NCI-H2081 (cell line): ENCODE measurements around the gene DLGAP4.
"Not testable (repeated sequence)": the region's sequence is repeated elsewhere in the genome, so short reads cannot be mapped to it uniquely, and the experiment has no call there.

Experiments used
- DNase-seq, 2 experiments: peaks; one replicate each; lab custom pipeline; 2025; lab: John Stamatoyannopoulos, UW

The DLGAP4 gene

DNA sequence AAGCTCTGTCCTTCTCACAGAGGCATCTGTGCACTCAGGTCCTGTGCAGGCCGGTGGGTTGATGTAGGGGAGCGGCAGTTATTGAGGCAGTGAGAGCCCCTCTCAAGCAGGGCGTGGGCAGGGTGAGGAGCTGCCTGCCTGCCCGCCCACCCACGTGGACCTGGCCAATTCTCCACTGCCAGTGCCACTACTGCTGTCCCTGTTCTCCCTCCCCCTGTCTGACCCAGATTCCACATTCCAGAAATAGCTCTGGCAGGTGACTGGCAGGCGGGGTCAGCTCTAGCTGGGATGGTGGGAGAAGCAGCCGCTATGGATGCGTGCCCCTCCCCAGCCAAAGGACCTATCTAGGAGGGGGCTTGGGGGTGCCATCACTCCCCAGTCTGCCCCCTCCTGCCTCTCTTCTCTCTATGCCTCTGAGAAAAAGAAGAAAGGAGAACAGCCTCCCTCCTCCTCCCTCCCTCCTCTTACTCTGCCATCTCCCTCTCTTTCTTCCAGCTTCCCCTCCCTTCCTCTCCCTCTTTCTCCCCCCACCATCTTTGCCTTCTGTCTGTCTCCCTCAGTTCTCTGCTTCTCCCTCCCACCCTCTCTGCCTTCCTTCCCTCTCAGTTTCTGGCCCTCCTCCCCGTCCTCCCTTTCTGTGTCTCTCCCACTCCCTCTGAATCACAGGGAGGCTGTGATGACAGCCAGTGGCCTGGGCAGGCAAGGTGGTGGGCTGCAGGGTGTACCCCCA lies 148.7 kb downstream of the DLGAP4 start:
- no peak for DNase-seq

DNA sequence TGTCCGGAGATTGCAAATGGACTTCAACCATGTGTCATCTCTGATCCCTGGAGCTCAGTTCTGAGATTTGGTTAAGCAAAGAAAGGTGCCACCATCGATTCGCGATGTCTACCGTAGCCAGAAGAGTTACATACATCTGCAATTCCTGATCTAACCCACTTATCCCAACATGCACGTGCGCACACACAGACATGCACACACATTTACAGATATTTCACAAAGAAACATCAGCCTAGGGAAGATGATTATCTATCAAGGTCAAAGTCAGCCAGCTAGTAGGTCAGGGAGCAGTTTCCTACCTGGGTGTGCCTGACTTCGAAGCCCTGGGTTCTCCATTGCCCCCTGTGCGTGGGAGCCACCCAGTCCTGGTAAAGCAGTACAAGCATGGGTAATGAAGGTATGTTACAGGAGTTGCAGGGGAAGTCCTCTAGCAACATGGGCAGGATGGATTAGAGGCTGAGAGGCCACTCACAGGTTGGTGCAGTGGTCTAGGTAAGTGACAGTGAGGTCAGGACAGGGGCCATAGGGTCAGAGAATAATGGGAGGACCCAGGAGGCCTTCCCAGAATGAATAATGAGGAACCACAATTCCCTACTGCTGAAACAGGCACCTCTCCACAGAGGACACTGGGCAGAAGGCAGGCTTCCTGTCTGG lies 150.0 kb downstream of the DLGAP4 start:
- DNase-seq: no peak

DNA sequence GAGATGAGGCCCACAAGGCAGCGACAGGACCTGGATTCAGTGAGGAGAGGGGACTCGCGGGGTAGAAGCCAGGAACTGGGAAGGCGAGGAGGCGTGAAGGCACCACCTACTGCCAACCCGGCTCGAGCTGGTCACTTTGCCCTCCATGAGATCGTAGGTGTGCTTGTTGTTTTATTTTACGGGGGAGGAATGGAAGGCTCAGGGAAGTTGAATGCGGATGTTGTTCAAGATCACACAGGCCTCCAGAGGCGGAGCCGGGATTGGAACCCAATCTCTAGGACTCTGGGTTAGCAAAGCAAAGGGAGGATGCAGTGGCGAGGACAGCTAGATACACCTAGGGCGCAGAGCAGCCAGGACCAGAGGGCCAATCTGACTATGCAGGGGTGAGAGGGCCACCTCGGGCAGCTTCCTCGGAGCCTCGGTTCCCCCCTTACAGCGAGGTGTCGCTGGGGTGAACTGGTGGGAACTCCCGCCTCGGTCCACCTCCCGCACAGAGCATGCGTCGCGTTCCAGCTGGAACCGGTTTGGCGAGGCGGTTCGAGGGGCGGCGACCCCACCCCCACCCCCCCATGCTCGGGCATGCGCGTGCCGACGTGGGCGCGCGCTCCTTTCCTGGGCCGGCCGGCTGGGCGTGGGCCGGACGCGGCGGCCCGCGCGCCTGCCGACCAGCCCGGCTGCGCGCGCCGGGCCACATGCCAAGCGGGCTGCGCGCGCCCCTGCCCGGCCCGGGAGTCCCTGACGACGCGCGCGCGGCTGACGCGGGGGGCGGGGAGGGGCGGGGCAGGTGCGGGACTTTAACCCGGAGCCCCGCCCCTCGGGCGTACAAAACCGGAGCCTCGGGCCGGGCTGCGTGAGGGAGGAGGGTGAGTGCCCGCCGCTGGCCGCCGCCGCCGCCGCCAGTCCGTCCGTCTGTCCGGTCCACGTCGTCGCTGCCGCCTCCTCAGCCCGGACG lies 154.8 kb downstream of the DLGAP4 start:
- DNase-seq: peak; percentile 89 to 93

DNA sequence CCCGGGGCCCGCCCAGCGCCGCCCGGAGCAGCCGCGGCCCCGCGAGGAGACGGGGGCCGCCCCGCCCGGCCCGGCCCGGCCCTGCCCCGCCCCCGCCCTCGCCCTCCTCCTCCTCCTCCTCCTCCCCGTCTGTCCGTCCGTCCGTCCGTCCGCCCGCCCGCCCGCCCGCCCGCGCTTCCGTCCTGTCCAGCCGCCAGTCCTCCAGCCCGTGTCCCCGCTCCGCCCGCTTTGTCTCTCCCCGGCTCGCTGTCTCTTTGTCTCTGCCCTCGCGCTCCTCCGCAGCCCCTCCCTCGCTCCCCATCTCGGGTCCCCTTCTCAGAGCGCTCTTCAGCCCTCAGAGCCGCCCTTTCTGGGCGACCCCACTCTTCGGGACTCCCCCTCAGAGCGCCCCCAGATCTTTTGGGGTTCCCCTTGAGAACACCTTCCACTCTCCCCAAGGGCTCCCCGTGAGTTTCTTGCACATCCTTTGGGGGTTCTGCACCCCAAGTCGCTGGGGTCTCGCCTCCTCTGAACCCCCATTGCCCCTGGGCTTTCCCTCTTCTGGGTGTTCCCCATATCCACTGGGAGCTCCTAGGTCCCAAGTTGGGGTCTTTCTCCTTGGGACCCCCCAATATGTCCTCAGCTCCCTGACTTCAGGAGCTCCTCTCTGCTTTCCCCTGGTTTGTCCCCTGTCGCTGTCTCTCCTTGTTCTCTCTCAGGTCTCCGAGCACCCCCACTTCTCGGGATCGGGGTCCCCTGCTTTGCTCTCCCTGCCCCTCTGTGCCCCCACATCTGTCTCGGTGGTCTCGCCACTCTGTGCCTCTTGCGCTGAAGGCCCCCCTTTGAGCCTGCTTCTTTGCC lies 155.7 kb downstream of the DLGAP4 start:
- DNase-seq: peak; percentile 31 to 40

DNA sequence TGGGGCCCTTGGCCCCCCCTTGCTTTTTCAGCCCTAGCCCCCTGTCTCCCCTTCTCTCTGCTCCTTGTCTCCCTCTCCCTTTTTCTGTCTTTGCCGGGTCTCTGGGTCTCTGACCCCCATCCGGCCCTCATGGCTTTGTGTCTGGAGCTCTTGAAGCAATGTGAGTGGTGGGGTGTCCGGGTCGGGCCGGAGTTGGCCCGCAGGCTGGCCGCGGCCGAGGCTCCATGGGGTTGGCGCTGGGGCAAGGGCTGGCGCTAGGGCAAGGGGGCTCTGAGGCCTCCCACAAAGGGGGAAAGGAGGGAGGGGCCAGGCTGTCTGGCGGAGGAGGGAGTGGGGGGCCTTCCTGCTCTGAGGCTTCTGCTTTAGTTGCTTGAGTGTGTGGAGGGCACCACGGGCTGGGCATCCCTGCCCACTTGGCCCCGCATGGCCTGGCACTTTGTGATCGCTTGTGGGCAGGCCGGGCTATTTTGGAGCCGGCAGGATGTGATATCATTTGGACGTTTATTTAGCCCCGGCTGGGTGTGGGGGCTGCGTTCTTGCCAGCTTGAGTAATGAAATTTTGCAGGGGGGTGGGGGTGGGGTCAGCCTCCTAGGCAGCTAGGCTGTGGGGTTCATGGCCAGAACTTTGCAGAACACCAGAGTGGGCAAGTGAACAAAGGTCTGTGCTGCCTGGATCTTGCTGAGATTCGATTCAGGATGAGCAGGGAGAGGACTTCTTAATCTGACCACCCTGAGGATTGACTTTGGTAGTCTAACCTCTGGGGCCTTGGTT lies 156.5 kb downstream of the DLGAP4 start:
- DNase-seq: peak in 1 of 2 experiments; percentile 29

DNA sequence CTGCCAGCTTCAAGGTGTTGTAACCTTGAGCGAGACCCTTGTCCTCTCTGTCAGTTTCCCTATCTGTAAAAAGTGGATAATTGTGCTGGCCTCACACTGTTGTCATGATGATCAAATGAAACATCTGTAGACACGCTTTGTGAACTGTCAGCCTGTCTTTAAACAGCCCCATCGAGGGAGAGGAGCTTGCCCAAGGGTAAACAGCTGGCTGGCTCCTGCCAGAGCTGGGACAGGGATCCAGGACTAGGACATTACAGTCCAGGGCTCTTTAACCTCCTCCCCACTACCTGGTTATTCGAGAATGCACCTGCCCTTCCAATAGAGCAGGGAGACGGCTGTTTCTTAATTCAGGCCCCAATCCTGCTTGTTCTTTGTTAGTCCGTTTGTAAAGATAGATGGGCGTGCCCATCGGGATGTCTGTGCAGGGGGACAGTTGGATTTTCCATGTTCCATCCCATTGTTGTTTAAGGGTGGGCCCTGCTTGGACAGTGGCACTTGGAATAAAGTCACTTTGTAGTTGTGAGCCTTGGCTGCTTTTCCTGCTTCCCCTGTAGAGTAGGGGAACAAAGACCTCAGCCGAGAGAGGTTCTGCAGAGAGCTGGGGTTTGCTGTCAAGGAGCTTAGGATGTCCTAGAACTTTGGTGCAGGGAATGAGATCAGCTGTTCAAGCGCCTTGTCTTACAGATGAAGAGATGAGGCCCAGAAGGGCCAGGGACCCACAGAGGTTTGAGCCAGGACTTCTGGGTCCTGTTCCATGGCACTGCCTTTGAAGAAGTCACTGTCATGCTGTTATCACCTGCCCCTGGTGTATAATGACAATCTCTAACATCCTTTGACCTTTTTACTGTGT lies 157.3 kb downstream of the DLGAP4 start:
- DNase-seq: no peak

DNA sequence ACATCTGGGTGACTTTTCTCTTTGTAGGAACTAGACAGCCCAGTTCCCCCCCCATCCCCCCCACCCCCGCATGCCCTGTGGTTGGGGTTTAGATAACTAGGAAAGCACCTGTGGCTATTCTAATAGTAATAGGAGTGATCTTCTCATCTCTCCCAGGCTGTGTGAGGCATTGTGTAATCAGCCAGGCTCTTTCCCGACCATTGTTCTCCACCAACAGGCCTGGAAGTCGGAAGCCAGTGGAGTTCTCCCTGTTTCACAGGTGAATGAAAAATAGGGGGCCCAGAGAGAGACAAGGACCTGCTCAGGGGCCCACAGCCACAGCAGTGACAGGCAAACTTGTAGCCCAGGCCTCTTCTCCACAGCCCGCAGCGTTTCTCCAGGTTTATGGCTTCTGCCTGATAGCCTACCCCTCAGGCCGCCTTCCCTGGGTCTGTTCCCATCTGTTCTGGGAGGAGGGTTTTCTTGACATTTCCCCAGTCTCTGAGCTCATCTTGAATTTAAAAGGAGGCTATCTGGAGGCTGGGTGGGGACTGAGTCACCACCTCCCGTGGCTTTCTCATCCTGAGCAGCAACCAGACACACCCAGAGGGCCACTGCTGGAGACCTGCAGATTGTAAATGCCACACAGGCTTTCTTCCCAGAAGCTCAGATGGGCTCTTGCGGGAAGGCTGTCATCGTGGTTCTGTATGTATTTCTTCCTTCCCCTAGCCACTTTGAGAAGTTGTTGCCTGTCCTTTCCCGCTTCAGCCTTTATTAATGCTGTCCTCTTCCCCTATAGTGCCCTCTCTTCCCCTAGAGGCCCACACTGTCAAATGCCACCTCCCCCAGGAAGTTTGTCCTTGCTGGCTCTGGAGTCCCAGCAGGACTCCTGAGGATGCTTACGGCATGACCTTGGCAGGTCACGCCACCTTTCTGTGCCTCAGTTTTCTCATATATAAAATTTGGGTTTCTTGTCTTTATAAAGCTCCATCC lies 159.3 kb downstream of the DLGAP4 start:
- DNase-seq: peak in 1 of 2 experiments; percentile 19

DNA sequence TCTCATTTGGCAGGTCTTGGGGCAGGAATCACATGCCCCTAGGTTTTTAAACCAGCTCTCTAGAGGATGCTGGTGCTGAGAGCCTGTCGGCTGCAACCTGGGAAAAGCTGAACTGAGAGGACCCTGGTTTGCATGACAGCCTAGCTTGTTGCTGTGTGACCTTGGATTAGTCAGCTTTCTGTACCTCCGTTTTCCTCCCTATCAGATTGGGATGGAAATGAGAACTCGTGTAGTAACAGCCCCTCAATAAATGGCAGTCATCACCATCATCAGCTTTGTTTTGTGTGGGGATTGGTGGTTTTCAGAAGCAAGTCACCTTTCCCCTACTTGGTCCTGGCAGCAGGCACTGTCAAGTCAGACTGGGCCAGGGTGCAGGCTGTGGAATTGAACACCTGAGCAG lies 159.9 kb downstream of the DLGAP4 start:
- no peak for DNase-seq

GRCh38 chr20:36467076-36467999 lies 161.2 kb downstream of the DLGAP4 start:
- DNase-seq: peak; percentile 86 to 96

DNA sequence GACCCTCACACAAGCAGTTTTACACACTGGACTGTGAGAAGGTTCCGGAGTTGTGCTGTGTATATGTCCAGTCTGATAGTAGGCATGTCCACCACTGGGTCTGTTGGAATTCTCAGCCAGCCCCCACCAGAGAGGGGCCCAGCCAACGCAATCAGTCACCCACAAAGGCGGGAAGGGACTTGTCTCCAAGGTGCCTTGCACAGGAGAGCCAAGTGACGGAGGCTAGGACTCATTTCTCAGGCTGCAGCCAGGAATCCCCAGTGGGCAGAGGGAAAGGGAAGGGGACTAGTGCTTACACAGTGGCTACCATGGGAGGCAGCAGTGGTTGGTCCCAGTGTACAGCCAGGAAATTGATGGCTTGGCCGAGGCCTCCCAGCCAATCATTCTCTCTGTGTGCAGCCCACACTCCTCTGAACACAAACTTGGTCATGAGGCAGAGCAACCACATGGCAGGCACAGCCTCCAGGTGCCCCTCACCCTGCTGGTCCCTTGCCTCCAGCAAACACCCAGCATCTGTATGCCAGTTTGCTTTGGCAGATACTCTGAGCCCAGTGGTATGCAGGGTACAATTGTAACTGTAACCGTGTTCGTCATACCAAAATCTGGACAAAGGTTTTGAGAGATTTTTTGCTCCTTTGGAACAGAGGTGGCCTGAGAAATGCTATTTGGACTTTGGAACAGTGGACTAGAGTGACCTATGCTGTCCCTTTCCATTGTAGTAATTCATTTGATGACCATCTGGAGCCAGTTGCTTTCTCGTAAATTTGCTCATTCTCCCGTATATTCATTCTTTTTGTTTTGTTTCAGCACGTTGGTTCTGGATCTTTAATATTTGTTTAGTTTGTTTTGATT lies 162.2 kb downstream of the DLGAP4 start:
- peak; percentile 89 to 96 for DNase-seq

- DNase-seq: peak in 1 of 2 experiments; percentile 19
These were observed 163.8 kb downstream of the DLGAP4 start for GRCh38 chr20:36469973-36470372.

- DNase-seq: no peak
These were observed 165.9 kb downstream of the DLGAP4 start for GRCh38 chr20:36471885-36472636.

GRCh38 chr20:36472637-36473090 lies 166.5 kb downstream of the DLGAP4 start:
- DNase-seq: peak in 1 of 2 experiments; percentile 43

- DNase-seq: no peak
These were observed 167.0 kb downstream of the DLGAP4 start for GRCh38 chr20:36473164-36473563.

- no peak for DNase-seq
These were observed 168.4 kb downstream of the DLGAP4 start for GRCh38 chr20:36474563-36474962.

GRCh38 chr20:36475054-36475453 lies 168.9 kb downstream of the DLGAP4 start:
- not testable (repeated sequence) for DNase-seq
